Uterus (tissue), 2 donors: ENCODE data around the gene FKBP4.

Source experiments
- CTCF ChIP-seq, 4 experiments: fragments of 200-600 bp in 2 of 4; fragments of 450-650 bp in 2 of 4; sonication (generic) in 2 of 4; IDR thresholded peaks; one replicate each; pipeline ENCODE4 v1.5.1; 2016 to 2019; ENCODE audit warnings: antibody characterized with exemption in 4 of 4, mild to moderate bottlenecking in 2 of 4, moderate library complexity in 1 of 4
- POLR2A ChIP-seq, 2 donors: fragments of 450-650 bp; IDR thresholded peaks; one replicate each; pipeline ENCODE4 v1.6.1; 2016; ENCODE audit warnings: antibody characterized with exemption in 2 of 2, mild to moderate bottlenecking in 1 of 2, moderate library complexity in 1 of 2

GRCh38 chr12:2751230-2751629 is 43.5 kb upstream of the FKBP4 start:
- no peak for TF ChIP-seq CTCF (IDR thresholded peaks at IDR 0.05)
- no peak for TF ChIP-seq POLR2A (IDR thresholded peaks at IDR 0.05)
